Uterus (tissue), 2 donors: ENCODE measurements around the gene TXNL4A.

Experiments
- POLR2A ChIP-seq, 2 donors: fragments of 450-650 bp; IDR thresholded peaks; one replicate each; pipeline ENCODE4 v1.6.1; 2016; ENCODE audit warnings: antibody characterized with exemption in 2 of 2, mild to moderate bottlenecking in 1 of 2, moderate library complexity in 1 of 2
- TF ChIP-seq, protein P1 (sequence below), 4 experiments: fragments of 200-600 bp in 2 of 4; fragments of 450-650 bp in 2 of 4; sonication (generic) in 2 of 4; IDR thresholded peaks; one replicate each; pipeline ENCODE4 v1.5.1; 2016 to 2019; ENCODE audit warnings: antibody characterized with exemption in 4 of 4, mild to moderate bottlenecking in 2 of 4, moderate library complexity in 1 of 4

DNA sequence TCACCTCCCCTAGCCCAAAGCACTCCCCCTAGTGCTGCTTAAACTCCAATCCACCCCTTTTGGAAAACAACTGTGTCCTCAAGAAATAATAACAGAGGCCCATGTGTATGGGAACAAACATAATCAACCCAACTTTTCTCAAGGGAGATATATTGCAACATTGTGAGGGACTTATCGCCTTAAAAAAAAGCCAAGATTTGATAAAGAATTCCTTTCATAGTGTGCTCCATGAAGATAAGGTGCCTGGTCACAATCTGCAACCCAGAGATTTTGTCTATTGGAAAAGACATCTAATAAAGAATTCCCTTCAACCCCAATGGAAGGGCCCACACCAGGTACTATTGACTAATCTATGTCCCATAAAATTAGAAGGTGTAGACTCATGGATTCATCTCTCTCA is 41.3 kb upstream of the TXNL4A start:
- no peak for TF ChIP-seq POLR2A (IDR thresholded peaks at IDR 0.05)
- TF ChIP-seq, protein P1, sequence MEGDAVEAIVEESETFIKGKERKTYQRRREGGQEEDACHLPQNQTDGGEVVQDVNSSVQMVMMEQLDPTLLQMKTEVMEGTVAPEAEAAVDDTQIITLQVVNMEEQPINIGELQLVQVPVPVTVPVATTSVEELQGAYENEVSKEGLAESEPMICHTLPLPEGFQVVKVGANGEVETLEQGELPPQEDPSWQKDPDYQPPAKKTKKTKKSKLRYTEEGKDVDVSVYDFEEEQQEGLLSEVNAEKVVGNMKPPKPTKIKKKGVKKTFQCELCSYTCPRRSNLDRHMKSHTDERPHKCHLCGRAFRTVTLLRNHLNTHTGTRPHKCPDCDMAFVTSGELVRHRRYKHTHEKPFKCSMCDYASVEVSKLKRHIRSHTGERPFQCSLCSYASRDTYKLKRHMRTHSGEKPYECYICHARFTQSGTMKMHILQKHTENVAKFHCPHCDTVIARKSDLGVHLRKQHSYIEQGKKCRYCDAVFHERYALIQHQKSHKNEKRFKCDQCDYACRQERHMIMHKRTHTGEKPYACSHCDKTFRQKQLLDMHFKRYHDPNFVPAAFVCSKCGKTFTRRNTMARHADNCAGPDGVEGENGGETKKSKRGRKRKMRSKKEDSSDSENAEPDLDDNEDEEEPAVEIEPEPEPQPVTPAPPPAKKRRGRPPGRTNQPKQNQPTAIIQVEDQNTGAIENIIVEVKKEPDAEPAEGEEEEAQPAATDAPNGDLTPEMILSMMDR (IDR thresholded peaks at IDR 0.05) = no peak
